ENCODE results near the gene SLC6A16.
"Not testable (repeated sequence)": the region's sequence is repeated elsewhere in the genome, so short reads cannot be mapped to it uniquely, and the experiment has no call there.

The SLC6A16 gene

DNA sequence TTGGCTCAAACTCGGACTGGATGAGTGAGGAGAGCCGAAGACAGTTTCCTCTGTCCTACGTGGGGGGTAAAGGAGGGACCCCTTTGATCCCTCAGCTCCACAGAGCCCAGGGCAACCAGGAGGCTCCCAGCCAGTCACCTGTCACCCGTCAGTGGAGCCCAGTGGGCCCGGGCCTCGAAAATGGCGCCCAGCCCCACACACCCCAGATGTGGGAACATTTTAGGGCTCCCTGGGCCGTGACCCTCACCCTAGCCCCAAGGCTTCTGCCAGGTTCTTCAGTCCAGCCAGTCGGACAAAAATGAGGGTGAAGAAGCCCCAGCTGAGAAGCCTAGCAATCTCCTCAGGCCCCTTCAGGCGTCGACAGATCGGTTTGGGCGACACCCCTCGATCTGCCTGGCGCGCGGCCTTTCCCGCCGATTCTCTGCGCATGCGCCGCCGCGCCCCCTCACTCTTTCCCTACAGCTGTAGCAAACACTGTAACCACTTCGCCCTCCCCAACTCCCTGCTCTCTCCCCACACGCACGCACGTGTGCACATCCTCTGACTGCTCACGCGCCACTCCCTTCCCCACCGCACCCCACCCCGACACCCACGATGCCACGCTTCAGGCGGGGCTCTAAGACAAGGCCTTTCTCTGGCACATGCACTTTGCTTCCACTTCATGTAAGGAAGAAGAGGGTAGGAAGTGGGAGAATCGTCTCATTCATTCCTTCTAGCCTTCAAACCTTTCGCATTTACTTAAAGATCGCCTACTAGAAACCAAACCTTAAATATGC, at the start of gene SLC6A16:
SLC6A16 (minus strand) TSS at position 391 of the 776 bp plus-strand sequence. CDS start 13,844 bp downstream, outside the sequence.
- no peak for DNase-seq

DNA sequence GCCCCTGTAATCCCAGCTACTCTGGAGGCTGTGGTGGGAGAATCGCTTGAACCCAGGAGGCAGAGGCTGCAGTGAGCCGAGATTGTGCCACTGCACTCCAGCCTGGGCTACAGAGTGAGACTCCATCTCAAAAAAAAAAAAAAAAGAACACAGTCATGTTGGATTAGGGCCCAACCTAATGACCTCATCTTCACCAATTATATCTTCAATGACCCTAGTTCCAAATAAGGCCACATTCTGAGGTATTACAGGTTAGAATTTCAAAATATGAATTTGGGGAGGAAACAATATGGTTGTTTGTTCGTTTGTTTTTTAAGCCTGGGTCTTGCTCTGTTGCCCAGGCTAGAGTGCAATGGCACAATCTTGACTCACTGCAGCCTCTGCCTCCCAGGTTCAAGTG, 48.2 kb upstream of the SLC6A16 start:
- not testable (repeated sequence) for DNase-seq

DNA sequence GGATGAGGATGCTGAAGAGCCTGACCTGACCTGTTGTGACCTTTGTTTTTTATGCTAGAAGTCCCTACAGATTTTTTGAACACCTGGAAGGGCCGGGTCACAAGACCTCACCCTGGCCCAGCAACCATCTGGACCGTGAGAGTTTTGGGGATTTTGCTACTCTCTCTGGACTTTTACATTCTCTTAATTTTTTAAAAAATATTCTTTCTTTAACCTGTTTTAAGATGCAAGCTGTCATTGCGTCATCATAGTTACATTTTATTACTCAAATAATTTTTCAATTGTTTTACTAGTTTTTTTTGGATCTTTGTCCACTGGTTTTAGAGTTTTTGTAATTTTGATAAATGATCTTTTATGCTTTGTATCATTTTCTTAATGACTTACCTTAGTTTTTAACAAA, 46.2 kb upstream of the SLC6A16 start:
- no peak for DNase-seq

DNA sequence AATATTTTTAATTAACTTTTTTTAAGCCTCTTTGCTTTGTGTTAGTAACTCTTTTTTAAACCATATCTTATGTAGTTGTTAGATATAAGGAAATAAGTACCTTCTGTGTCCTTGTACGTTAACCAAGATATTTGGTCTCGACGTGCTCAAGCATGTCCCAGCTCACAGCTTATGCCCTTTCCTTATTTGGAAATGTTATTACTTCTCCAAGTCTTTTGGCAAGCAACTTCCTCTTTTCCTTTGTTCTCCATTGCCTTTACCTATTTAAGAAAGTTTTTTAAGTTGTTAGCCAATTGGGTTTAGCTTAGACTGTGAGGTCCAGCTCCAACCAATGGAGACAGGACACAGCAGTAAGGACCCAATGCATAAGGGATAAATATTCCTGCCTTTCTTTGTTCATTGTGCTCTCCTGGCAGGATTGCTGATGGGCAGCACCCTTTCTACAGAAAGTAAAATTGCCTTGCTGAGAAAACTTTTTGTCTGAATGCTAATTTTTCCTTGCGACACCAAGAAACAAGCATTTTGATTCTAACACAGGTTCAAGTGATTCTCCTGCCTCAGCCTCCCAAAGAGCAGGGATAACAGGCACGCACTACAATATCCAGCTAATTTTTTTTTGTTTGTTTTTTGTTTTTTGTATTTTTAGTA, 43.8 kb upstream of the SLC6A16 start:
- DNase-seq = no peak

DNA sequence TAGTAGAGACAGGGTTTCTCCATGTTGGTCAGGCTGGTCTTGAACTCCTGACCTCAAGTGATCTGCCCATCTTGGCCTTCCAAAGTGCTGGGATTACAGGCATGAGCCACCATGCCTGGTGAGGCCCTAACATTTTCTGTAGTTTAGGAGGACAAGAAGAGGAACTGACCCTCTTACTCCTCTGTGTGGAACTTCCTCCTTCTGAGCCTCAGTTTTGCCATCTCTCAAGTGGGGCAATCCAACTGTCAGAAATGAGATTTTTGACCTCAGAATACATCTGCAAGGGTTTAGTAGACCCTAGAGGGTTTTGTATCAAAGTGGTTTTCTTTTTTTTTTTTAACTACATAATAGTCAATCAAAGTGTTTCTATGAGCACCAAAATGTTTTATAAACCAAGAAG, 41.1 kb upstream of the SLC6A16 start:
- DNase-seq = no peak

DNA sequence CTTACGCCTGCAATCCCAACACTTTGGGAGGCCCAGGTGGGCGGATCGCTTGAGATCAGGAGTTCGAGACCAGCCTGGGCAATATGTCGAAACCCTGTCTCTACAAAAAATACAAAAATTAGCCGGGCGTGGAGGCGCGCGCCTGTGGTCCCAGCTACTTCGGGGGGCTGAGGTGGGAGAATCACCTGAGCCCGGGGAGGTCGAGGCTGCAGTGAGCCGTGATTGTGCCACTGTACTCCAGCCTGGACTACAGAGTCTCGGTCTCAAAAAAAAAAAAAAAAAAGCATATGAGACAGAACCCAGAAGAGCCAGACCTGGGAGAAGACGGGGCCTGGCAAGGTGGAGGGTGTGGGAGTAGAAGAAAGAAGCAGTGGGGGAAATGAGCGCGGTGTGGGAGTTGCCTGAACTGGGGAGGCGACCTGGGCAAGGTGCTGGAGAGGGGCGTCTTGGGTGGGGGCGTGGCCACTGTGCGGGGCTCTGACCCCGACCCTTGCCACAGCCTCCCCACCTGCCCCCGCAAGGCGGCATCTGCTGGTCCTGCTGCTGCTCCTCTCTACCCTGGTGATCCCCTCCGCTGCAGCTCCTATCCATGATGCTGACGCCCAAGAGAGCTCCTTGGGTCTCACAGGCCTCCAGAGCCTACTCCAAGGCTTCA, 39.2 kb upstream of the SLC6A16 start:
- no peak for DNase-seq

DNA sequence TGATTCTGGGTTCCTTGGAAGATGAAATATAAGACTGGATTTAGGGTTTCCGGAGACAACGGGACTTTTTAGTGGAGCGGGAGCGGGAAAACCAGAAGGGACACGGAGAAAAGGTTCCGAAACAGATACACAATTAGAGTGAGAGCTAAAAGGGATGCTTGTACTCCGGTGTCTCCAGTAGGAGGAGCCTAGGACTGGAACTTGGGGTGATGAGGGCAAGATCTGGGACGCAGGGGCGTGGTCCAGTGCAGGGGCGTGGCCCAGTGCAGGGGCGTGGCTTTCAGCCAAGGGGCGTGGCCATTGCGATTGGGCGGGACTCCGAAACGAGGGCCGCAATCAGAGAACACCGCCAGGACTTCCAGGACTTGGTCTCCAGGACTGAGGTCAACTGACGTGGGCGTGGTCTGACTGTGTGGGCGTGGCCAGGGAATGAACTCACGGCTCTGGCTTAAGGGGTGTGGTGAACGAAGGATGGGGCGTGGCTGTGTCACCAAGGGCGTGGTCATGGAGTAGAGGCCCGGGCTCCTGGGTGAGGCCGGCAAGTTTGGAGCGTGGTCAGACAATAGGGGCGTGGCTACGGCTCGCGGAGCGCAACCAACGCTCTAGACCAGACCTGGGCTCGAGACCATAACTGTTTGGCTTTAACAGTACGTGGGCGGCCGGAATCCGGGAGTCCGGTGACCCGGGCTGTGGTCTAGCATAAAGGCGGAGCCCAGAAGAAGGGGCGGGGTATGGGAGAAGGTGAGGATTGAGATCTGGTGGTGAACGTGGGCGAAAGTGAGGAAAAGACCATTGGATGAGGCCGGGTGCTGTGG, 38.5 kb upstream of the SLC6A16 start, which contains the start of gene DKKL1:
DKKL1 (plus strand) TSS at position 610 of the 815 bp plus-strand sequence; CDS start at position 732, 122 bp downstream.
- DNase-seq = peak; percentile 99

DNA sequence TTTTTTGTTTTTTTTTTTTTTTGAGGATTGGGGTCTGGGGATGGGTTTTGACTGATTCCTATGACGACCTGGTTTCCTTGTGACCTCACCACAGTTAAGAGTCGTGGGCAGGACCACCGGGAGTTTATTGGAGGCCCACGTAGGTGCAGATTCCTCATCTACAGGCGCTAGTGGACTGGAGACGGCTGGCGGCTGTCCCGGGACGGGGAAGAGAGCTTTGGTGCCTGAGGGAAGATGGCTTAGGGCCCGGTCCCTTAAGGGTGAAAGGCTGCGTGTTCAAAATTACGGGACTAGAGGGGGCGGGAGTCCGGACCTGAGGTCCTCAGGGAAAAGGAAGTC, 37.9 kb upstream of the SLC6A16 start:
- no peak for DNase-seq

DNA sequence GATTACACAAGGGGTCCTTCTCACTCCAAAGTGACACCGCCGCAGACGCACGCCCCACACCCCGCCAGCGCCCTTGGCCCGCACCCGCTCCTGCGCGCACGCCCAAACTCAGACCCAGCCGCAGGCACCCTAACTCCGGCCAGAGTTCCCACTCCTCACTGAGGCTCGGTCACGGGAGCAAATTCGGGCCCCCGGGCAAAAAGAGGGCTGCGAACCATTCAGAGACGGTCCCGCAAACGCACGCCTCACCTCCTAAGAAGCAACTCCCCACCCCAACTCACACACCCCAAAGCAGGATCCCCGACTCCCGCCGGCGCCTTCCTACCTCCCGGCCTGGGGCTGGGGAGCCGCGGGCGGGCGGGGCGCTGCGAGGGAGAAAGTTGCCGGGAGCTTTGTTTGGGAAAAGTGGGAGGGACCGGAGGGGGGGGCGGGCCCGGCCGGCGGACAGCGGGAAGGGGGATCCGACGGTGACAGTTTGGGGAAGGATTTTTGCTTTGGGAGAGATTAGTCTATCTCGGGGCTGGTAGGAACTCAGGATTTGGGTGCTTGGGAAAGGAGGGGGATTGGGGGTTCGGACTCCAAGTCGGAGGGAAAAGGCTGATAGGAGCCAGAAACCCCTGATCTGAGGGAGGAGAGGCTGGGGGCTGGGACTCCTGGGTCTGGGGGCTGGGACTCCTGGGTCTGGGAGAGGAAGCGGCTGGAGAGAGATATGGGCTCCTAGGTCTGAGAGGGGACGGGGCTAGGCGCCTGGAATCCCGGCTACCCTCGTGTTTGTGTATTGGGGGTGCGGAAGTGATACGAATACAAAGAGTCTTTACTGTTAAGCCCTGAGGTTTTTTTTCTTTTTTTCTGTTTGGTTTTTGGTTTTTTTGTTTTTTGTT, 37.3 kb upstream of the SLC6A16 start, which contains the start of gene TEAD2:
TEAD2 (minus strand) TSS at position 369 of the 881 bp plus-strand sequence. CDS start 2,341 bp downstream, outside the sequence.
- peak; percentile 92 for DNase-seq

DNA sequence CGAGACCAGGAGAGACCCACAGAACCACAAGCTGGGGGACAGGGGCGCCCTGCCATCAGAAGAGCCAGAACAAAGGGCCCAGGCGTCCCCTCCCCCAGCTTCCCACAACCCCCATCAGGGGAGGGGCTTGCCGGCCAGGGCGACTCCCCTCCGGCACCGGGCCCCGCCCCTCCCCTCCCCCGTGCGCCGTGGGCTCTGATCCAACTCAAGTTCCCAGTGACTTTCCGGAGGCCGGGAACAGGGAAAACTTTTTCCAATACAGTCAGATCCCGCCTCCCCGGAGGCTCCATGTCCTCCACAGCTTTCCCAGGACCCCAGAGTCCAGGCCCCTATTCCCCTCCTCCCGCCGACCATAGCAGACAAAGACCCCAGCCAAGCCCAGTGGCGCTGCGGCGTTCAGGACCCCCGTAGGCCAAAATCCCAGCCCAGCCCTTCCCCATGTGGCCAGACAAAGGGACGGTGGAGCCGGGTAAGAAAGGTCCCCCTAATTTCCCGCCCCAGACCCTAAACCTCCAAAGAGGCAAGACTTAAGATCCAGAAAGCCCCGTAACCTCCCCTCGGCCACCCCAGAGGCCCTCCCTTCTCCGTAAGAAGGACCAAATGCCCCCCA, 36.6 kb upstream of the SLC6A16 start:
- DNase-seq = peak; percentile 95

DNA sequence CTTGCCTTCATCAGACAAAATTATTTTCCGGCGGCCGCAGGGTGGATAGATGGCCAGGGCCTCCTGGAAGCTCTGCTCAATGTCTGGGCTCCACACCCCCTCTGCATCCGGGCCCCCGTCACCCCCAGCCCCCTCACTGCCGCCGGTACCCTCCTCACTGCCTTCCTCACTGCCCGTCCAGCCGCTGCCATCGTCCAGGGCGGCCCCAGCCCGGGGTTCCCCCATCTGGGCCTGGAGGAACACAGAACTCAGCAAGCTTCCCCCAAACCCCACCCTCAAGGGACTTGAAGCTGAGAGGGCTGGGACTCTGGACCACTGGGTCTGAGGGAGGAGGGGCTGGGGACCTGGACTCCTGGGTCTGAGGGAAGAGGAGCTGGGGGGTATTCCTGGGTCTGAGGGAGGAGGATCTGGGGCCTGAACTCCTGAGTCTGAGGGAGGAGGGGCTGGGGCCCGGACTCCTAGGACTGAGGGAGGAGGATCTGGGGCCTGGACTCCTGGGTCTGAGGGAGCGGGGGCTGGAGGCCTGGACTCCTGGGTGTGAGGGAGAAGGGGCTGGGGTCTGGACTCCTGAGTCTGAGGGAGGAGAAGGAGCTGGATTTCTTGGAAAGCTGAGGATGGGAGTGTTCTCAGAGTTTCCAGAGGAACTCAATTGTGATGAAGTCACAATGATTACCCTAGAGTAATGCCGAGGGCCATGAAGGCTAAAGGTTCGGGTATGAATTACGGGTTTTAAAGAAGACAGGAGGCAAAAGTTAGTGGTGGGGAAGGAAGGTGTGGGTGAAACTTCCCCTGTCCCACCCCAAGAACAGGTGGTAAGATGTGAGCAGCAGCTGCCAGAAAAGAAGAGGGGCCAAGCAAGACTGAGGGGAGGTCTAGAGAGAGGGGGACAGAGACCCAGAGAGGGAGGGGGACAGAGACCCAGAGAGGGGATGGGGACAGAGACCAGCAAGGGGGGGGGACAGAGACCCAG, 35.1 kb upstream of the SLC6A16 start:
- peak; percentile 23 for DNase-seq

DNA sequence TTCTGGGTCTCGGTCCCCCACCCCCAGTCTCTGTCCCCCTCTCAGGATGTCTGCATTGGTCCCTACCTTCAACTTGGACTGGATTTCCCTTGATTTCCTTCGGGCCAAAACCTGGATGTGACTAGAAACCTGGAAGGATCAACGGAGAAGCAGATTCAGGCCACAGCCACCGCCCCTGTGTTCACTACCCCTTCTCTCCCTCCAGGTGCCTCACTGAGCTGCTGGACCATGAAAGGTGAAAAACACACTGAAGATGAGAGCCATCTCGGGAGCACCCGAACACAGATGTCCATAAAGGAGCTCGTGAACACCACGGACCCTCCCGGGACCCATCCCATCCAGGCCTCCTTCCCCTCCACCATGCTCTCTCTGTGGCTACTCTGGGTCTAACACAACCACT, 32.2 kb upstream of the SLC6A16 start:
- no peak for DNase-seq

DNA sequence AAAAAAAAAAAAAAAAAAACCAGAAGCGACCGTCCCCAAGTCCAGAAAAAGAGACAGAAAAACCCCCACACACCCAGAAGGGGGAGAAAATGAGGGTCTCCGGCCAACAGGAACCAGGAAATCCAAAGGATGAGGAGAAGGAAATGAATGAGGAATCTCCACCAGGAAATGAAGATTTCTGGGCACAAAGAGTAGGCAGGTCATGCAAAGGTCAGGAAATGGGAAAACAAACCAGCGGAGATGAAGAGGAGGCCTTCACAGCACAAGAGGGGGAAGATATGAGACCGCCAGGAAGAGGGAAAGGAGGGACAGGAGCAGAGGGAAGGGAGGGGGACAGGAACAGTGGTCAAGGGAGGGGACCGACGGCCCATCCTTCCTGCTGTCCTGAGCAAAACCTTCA, 31.4 kb upstream of the SLC6A16 start:
- peak; percentile 31 for DNase-seq

DNA sequence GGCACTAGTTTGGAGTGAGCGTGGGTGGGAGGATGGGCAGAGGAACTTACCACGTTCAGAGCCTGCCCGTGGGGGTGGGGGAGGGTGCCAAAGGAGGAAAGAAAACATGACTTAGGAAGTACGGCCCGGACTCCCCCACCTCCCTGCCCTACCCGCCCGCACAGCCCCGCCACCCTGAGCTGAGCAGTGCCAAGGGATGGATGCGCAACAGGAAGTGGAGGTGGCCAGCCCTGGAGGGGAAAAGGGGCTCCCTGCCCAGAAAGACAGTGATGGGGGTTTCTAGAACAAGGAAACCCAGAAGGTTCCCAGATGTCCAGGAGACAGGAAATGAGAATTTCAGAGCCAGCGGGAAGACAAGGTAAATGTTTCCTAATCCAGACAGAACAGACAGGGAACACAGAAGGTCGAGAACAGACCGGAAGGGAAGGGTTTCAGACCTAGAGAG, 30.9 kb upstream of the SLC6A16 start:
- no peak for DNase-seq

DNA sequence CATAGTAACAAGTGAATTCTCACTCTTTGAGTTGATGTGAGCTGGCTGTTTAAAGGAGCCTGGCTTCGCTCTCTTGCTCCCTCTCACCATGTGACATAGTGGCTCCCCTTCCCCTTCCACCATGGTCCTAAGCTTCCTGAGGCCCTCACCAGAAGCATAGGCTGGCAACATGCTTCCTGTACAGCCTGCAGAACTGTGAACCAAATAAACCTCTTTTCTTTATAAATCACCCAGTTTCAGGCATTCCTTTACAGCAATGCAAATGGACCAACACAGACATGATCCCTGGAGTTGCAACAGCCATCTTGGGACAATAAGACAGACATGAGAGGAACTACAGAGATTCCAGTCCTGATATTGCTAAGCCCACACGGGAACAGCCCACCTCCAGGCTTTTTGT, 24.6 kb upstream of the SLC6A16 start:
- DNase-seq = no peak

DNA sequence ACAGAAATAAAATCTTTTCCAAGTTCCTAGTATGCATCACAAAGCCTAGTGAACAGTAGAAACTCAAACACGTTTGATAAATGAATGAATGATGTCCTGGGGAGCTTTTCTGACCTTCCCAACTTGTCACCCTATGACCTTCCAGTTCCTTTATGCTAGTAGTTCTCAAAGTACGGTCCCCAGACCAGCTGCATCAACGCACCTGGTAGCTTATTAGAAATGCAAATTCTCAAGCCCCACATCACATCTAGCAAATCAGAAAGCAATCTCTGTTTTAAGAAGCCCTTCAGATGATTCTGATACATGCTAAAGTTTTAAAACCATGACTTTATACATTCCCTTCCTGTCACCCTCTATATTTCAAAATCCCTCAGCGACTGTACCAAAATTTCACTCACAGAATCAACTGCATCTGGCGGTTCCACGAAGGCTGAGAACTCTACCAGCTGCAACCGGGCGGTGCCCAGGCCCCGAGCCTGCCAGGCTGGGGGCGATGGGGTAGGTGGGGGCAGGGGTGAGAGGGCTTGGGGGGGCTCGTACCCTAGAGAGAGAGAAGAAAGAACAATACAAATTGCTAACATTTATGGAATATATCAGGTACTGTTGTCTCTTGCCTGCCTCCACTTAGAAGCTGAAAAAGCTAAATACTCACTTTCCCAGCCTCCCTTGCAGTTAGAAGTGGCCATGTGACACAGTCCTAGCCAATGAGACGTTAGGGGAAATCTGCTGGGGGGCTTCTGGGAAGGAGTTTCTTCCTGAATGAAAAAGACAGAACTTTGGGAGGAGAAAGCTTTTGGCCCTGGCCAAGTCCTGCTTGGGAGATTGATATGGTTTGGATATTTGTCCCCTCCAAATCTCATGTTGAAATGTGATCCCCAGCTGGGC, 23.6 kb upstream of the SLC6A16 start:
- no peak for DNase-seq

DNA sequence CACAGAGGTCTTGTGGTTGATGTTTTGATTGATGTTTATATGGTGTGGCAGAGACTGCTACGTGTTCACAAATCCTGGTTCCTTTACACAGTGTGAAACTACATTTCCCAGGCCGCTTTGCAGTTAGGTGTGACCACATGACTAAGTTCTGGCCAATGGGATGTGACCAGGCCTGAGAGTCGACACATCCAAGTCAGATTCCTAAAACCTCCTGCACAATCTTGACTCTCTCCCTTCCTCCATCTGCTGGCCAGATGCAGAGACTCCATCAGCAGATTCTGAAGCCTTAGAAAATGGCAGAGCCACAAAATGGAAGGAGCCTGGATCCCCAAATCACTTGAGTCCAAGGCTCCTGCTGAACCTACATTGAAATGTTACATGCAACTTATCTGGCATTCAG, 22.8 kb upstream of the SLC6A16 start:
- DNase-seq = peak; percentile 77

DNA sequence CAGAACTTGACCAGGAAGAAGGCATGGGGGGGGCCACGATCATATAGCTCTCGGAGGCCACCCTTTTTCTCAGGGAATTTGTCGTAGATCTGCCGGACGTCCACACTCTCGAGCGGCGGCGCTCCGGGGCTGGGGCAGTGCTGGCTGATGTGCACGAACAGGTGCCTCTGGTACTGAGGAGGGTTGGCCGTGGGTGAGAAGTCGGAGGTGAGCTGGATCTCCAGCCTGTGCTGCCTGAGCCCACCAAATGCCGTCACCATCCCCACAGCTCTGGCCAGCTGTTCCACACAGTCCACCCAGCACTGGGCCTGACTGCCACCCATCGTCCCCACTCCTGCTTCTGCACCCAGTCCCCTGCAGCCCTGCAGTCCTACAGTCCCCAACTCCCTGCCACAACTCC, 22.2 kb upstream of the SLC6A16 start:
- no peak for DNase-seq
